DND-41 (cell line): ENCODE results near the gene SLC23A2.

Source experiments
- CTCF ChIP-seq: IDR thresholded peaks from 2 replicates; pipeline ENCODE4 v1.5.1; 2012; ENCODE audit warnings: borderline replicate concordance, low read length, moderate library complexity, mild to moderate bottlenecking; ENCODE audit not compliant: poor library complexity, severe bottlenecking; ENCODE audit errors: extremely low read depth
- EZH2 ChIP-seq: IDR thresholded peaks from 3 replicates; pipeline ENCODE4 v1.6.1; 2012; ENCODE audit warnings: borderline replicate concordance, low read depth, mild to moderate bottlenecking, moderate library complexity, low read length, inconsistent platforms; ENCODE audit not compliant: severe bottlenecking

GRCh38 chr20:4846821-4847220, 154.5 kb downstream of the SLC23A2 start:
- TF ChIP-seq CTCF: no peak
- TF ChIP-seq EZH2: no peak
